K562 (cell line): Measurements from ENCODE around the gene AQP2.

Source experiments
- GATA2 ChIP-seq: sonication (generic); formaldehyde crosslinking; IDR thresholded peaks from 2 replicates; pipeline ENCODE4 v1.4.0; 2020; ENCODE audit warnings: mild to moderate bottlenecking, missing genetic modification reagents
- ZNF121 ChIP-seq: sonication (generic); formaldehyde crosslinking; conservative IDR thresholded peaks from 2 replicates; pipeline ENCODE4 v1.8.0; 2022; ENCODE audit warnings: missing genetic modification reagents

DNA sequence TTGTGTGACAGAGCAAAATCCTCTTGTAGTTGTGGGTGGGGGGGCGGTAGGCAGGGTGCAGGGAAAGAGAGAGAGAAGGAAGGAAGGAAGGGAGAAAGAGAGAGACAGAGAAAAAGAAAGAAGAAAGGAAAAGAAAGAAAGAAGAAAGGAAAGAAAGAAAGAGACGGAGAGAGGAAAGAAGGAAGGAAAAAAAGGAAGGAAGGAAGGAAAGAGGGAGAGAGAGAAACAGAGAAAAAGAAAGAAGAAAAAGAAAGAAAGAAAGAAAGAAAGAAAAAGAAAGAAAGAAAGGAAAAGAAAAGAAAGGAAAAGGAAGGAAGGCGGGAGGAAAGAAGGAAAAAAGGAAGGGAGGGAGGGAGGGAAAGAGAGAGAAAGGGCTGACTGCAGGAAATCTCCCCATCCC is 29.2 kb upstream of the AQP2 start:
- TF ChIP-seq ZNF121 (CRISPR knock-in tag) (no peak), GATA2 (no peak)
